ENCODE measurements around the gene ANAPC7.

DNA sequence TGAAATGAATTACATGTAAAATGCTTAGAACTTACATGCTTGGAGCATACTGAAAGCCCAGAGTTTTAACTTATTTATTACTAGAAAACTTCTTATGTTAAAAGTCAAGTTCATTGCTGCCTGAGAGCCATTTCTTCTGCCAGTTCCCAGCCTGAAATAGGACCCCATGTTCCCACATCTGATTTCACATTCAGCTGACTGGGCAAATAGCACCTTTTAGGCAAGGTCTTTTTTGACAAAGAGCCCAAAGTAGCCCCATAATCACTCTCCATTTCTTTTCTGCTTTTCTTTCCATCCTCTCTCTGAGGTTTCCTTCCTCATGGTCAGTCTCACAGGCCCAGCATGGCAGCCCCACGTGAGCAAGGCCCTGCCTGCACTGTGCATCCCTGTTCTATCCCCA, 47.8 kb upstream of the ANAPC7 start:
- TF ChIP-seq, protein P1, sequence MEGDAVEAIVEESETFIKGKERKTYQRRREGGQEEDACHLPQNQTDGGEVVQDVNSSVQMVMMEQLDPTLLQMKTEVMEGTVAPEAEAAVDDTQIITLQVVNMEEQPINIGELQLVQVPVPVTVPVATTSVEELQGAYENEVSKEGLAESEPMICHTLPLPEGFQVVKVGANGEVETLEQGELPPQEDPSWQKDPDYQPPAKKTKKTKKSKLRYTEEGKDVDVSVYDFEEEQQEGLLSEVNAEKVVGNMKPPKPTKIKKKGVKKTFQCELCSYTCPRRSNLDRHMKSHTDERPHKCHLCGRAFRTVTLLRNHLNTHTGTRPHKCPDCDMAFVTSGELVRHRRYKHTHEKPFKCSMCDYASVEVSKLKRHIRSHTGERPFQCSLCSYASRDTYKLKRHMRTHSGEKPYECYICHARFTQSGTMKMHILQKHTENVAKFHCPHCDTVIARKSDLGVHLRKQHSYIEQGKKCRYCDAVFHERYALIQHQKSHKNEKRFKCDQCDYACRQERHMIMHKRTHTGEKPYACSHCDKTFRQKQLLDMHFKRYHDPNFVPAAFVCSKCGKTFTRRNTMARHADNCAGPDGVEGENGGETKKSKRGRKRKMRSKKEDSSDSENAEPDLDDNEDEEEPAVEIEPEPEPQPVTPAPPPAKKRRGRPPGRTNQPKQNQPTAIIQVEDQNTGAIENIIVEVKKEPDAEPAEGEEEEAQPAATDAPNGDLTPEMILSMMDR (IDR thresholded peaks at IDR 0.05 in 2 of 3, conservative IDR thresholded peaks at IDR 0.05 in 1 of 3; ENCODE audit: insufficient read depth in 2 of 3, low read depth in 1 of 3, low read length in 3 of 3) = no peak
- TF ChIP-seq ZNF3 (CRISPR knock-in tag; IDR thresholded peaks at IDR 0.05) (no peak), PHF20 (IDR thresholded peaks at IDR 0.05; ENCODE audit: partially characterized antibody) (no peak), BHLHE40 (IDR thresholded peaks at IDR 0.05; ENCODE audit: low read length) (no peak), NRF1 (conservative IDR thresholded peaks at IDR 0.05 in 1 of 2, IDR thresholded peaks at IDR 0.05 in 1 of 2) (no peak)
